ENCODE measurements around the gene NDUFB6.
A peak's percentile ranks its signal among the peaks of the same experiment; 100 is the strongest.
"Not testable (repeated sequence)": the region's sequence is repeated elsewhere in the genome, so short reads cannot be mapped to it uniquely, and the experiment has no call there.

Gene NDUFB6

DNA sequence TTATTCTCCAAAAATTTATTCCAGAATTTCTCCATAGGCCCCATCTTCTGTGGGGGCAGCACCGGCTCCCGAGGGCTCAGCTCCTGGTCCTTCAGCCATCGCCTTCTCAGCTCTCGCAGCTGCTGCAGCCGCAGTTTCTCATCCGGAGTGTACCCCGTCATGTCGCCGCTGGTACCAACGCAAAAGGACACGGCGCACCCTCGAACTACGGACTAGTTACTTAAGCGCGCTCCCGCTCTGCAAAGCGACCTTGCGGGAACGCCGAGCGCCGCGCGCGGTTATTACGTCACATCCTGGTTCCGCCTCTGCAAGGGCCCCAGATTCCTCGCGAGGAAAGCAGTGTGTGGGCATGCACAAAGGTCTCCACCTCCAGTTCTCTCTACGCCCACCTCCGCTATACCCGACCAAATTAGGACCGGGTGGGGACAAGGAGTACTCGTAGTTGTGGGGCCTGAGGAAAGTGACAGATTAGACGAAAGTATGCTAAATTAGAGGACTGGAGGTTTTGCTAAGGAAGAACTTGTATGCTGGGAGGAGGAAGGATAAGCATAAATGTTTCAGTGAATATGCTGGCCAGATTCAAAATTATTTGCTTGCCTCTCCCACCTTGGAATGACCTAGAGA lies at the start of gene NDUFB6:
Gene NDUFB6 (minus strand): TSS at position 260 of the 624 bp plus-strand sequence. CDS start 99 bp downstream, at position 161.
- peak; percentile 93 for DNase-seq

DNA sequence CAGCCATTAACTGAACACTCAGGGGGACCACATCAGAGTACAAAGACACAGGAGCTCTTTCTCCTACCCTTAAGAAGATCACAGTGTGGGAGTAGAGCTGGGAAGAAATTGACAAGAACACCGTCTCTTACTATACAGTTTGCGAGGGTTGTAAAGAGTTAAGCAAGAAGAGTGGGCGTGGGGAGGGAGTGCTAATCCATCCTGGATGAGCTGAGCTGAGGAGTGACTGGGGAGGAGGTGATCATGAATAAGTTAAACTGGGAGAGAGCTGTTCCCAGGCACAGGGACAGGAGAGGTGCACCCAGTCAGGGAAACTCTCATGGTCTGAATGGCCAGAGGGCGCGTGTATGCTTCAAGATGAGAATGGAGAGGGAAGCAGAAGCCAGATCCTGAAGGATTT lies 45.3 kb upstream of the NDUFB6 start:
- no peak for DNase-seq

DNA sequence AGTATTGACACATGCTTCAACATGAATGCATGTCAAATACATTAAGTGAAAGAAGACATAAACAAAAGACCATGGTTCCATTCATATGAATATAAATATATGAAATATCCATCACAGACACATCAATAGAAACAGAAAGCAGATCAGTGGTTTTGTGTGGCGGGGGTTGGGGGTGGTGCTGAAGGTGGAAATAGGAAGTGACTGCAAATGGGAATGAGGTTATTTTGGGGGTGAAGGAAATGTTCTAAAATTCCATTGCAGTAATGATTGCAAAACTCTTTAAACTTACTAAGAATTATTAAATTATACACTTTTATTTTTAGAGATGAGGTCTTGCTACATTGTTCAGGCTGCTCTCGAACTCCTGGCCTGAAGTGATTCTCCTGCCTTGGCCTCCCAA lies 33.9 kb upstream of the NDUFB6 start:
- no peak for DNase-seq

DNA sequence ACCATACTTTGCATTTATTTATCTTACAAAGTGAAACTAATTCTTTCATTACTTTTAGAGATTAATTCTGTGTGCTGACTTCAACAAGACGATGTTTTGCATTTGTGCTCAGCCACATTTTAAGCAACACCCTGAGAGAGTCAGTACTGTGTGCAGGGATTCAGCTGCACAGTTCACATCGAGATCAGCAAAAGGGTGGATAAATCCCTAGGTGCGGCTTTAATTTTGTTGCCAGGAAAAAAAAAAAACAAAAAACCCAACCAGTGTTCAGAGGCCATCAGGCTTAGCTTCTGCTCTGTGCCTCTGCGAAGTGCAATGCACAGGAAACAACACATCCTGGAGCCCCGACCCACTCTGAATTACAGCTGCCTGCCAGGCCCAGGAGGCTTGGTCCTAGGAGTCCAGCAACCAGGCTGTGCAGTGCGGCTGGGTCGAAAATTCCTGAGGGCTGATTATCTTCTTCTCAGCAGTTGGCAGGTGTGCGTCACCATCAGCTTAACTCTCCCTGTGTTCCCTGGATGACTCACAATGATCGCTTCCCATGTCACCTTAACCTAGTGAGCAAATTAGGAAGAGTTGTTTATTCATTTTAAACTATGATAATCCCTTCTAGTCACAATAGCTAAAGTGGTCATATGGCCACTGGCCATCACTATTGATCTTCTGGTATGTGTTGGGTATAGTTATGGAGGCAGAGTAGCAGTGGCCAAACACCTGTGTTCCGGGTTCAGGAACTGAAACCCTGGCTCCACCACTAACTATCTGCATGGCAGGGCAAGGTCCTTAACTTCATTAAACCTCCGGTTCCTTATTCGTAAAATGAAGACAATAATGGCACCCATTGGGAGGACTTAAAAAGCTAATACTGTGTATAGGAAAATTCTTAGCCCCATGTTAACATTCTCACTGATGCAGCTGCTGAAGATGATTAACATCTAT lies 31.2 kb upstream of the NDUFB6 start:
- no peak for DNase-seq

DNA sequence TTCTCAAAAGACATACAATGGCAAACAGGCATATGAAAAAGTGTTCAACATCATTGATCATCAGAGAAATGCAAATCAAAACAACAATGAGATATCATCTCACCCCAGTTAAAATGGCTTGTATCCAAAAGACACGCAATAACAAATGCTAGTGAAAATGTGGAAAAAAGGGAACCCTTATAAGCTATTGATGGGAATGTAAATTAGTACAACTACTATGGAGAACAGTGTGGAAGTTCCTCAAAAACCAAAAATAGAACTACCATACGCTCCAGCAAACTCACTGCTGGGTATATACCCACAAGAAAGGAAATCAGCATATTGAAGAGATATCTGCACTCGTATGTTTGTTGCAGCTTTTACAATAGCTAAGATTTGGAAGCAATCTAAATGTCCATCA lies 26.1 kb upstream of the NDUFB6 start:
- not testable (repeated sequence) for DNase-seq

DNA sequence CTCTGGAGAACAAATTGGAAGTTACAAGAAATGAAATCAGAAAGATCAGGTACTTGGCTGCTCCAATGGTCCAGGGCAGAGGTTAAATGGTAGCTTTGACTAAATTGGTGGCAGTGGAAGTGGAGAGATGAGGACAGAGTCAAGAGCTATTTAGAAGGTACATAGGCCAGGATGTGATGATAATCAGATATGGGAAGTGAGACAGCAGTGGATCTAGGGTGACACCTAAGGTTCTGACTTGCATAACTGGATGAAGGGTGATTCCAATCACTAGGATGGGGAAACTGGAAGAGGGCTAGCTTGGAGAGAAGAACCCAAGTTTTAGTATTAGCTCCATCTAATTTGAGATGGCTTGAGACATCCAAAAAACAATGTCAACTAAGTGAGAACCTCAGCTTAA lies 24.0 kb upstream of the NDUFB6 start:
- DNase-seq: no peak

DNA sequence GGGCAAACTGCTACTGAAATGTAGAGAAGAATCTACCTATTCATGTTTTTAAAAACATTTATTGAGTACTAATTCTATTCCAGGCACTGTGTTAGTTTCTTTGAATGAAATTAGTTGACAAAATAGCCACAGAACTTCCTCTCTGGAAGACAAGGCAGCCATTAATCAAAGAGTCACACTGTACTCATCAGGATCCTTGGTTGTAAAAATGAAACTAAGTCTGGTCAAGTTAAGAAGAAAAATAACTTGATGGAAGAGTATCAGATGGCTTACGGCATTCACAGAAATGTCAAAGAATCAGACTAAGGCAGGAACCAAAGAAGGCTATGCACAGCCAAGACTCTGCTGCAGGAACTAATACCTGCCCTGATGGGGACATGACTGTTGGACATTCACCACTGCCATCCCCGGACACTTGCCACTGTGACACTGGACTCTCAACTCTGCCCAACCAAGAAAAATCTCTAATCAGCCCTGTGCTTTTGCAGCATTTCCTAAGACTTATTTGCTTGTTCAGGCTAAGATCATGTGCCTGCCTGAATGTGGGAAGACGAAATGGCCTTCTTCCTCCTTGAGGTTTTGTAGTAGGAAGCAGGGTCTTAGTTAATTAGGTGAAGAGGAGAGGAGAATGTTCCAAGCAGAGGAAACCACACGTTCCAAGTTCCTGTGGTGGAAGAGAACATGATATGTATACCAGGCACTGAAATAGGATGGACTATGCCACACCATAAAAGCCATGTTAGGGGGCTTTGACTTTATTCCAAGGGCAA lies 23.3 kb upstream of the NDUFB6 start:
- DNase-seq: no peak

DNA sequence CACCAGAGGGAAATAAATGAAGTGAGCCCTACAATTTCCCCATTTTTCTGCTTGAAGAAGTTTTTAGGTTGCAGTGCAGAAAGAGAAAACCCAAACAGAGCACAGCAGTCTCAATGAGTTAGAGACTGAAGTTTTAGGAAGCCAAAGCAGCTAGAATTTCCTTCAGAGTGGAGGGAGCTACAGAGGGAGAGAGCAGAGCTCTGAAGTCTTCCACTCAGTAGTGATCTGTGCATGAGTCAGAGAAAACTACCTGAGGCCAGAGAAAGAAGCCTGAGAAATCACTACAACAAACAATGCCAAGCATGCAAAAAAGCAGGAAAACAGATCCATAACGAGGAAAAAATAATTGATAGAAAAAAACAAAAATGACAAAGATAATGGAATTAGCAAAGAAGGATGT lies 17.9 kb upstream of the NDUFB6 start:
- DNase-seq: no peak

DNA sequence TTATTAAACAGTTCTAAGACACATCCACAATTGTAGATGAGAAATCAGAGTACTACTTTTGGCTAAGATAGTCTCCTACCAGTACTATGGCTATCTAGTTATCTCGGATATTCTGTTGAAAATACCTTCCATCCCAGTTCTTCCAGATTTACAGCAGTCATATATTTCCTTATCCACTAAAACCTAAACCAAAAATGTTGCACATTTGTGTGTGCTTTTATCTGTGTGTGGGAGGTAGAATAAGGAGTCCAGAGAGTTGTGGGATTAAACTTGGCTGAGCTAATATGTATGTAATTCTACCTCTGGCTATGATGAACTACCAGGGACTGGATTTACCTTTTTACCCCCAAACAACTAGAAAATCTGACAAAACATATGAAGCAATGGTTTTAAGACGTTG lies 17.5 kb upstream of the NDUFB6 start:
- no peak for DNase-seq

DNA sequence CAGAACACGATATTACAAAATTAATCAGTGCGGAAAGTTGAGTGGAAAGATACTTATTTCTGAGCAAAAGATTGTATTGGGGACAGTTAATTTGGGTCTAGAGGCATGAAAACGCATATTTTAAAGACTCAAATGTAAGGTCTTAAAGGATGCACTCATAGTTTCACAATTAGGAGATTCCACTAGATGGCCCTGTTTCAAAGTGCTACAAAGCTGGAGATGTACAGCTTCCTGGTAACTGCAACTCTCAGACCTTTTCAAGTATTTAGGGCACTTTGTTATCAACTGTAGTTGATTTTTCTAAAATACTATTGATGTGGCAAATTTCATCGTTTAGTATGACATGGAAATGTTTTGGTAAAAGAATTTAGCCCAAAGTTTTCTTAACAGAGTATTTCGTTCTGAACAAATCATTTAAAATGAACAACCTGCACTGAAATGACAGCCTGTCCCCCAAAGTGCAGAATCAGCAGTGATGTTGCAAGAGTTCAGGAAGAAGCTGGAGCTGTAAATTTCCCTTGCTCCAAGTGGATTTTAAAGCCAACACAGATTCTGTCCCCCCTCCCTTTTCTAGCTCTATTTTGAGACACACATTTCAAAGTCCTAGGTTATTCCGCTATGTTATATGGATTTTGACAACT lies 16.2 kb upstream of the NDUFB6 start:
- DNase-seq: peak; percentile 47 to 75

DNA sequence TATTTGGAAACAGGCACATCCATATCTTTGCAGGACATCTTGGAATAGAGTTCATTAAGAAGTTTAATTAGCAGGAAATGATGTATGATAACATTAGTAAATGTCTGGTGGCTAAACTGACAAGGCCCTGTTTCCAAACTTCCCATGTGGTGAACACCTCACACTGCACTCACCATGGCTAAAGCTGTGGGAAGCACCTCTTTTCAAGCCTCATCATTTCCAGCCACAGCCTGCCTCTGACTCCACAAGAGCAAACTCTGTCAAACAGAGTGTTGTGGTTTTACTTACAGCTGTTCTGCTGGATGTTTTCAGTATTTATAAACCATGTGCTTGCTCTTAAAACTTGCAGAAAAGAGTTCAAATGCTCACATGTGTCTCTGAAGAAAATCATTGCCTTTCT lies 14.9 kb upstream of the NDUFB6 start:
- DNase-seq: no peak

DNA sequence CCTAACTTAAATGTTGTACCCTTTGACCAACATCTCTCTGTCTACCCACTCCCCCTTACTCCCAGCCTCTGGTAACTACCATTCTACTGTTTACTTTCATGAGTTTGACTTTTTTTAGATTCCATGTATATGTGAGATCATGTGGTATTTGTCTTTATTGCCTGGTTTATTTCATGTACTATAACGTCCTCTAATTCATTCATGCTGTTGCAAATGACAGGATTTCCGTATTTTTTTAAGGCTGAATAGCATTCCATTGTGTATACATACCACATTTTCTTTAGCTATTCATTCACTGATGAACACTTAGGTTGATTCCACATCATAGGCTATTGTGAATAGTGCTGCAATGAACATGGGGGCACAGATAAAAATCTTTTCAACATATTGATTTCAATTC lies 11.8 kb upstream of the NDUFB6 start:
- no peak for DNase-seq

DNA sequence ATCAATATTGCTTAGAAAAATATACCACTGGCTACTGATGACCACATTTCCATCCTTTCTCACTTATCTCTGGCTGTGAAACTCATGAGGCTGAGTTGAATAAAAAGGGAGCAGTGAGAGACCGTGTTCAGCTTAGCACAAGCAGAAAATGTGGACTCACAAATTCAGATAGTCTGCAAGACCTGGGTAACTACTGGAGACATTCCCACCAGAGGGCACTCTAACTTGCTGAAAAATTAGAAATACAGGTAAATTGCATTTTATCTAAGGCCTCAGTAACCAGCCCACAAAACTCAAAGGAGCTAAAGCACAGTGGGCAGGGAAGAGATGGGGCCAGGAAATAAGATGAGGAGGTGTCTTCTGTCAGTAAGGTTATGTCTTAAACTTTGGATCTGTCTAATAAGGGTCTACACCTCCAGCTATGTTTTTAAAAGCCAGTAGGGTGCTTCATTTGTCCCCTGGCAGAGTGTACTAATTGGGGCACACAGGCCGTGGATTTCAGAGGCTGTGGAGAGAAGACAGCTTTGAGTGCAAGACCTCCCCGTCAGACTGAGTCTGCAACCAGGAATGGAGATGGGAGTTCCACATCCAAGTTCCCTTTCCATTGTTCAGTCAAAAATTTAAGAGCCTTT lies 8.7 kb upstream of the NDUFB6 start:
- DNase-seq: peak; percentile 32 to 60

DNA sequence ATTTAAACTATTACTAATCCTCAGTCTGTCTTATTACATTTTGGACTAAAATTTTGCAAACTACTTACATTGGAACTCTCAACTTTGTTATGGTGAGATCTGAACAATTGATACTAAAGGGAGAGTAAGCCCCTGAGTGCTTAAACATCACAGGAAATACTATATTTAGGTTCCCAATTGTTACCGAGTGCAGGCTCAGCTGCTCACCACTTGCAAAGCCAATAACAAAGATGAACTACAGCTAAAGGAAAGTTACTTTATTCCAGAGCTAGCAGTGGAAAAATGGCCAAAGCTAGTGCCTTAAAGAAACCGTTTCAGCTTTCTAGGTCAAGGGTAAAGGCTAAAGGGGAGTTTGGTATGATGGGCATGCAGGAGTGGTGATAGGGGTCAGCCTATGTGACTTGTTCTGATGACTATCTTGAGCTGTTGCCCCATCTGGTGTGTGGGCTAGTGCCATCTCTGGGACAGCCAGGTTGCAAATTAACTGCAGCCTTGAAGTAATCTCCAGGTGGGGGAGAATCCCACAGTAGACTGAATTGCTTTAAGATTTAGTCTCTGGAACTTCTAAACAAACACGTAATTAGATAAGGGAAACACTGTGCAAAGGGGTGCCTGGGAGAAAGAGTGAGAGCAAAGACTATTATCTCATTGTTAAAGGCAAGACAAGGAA lies 7.8 kb upstream of the NDUFB6 start:
- DNase-seq: no peak

DNA sequence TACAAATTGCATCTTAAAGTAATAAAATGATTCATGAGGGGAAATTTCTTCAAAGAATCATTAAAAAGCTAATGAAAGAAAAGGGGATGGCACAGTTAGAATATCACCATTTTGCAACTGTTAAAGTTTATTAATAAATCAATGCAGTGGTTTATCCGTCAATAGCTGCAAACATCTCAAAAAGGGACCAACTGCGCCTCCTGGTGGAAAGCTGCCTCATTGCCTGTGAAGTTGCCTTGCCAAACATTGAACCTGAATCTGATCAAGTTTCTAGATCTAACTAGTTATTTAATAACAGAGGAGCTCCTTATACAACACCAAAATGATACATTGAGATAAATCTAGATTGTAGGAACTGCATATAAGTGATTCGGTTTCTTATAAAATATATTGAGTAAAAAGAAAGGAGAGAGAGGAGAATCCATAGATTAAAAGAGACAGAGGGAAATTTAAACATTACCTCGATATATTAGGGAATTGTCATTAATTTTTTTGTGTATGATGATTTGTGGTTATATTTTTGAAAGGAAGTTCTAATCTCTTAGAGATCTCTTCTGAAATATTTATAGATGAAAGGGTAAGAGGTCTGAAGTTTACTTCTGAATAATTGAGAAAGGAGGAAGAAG lies 6.9 kb upstream of the NDUFB6 start:
- peak; percentile 39 to 48 for DNase-seq

DNA sequence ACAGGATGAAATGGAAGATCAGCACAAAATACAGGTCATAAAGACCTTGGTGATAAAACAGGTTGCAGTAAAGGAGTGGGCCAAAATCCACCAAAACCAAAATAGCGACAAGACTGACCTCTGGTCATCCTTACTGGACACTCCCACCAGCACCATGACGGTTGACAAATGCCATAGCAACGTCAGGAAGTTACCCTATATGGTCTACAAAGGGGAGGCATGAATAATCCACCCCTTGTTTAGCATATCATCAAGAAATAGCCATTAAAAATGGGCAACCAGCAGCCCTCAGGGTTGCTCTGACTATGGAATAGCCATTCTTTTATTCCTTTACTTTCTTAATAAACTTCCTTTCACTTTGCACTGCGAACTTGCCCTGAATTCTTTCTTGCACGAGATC lies 6.0 kb upstream of the NDUFB6 start:
- no peak for DNase-seq

DNA sequence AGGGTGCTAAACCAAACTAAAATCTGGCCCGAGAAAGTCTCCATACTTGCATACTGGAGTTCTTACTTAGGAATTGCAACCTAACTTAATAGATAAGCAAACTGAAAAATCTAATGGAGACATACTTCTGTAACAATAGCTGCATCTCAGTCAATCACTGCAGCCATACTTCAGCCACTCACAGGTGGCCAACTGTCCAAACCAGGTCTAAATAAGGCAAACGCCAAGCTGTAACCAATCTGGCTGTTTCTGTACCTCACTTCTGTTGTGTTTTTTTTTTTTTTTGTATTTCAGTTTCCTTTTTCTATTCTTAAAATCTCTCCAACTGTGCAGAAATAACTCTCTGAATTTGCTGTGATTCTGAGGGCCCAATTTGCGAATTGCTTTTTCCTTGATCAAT lies 4.4 kb upstream of the NDUFB6 start:
- no peak for DNase-seq

DNA sequence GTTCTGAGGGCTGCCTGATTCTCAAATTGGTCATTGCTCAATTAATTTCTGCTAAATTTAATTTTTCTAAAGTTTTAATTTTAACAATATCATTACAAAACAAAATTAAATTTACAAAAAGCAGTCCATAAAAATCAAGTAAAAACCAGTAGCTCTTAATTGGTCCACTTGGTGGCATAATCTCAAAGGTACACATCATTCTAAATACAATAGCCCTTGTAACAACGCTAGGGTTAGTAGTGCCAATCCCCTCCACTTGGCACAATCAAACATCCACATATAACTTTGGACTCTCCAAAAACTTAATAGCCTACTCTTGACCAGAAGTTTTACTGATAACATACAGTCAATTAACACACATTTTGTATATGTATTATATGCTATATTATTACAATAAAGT lies 1.9 kb upstream of the NDUFB6 start:
- peak in 1 of 2 experiments; percentile 8 for DNase-seq

DNA sequence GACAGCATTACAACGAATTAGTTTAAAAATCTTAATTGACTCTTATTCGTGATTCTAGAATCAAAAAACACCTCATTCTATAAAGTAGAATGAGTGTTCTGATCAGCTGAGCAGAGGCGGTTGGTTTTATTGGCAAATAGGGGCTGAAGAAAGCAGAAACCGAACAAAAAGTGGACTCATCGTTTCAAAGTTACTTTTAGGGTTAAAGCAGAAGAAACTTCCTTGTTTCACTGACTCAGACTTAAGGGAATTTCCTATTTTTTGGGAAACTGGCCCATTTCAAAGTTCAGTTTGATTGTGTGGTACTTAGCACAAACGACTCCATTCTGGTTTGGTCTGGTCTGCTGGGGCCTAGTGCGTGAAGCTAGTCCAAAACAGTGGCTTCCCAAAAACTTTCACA lies 862 bp upstream of the NDUFB6 start:
- no peak for DNase-seq

DNA sequence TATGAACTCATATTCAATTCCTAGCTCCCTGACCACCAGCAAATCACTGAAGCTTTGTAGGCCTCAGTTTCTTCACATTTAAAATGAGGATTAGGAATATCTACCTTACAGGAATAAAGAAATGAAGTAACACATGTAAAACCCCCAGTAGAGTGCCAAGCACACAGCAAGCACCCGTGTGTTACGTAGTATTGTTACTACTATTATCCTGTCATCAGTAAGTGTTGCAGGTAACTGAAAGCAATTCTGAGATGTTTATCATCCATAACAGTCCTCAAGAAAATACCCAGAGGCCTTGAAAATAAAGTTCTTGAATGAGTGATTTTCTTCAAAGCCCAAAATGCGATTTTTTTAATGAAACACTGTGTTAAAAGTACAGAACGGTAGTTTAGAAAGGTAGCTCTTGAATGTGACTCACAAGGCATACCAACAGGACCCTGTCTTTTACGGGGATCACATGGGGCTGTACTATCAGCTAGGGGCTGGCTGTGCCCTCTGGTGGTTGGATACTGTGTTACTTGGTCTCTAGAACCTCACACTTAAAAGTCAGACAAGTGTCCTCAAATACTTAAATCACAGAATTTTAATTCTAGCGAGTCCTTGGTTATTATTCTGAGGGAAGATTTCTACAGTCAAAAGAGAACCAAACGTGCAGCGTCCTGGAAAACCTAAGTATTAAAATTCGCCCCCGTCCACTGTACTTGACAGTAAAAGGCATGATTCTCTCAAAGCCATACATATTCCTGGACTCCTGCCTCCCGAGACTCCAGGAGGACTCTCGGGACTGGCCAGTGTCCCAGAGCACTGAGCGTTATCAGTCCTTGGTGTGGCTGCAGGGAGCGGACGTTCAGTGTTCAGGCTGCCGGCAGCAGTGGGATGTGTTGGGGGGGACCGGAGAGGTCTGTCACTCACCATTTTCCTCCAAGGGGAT lies 725 bp downstream of the NDUFB6 start:
- DNase-seq: peak; percentile 82 to 84
